Fibroblast of lung (primary cell): ENCODE data around the gene ATP6V0D1. TPM values are rescaled to one million over a fixed set of nuclear protein-coding genes. Genes with fewer than 3 reads are reported as not detected.

Source experiments
- DNase-seq, 2 donors: peaks; one replicate each; pipeline versions ENCODE4 v3.0.0 to v3.0.0-alpha.2; 2010; ENCODE audit warnings: low read depth in 2 of 2
- H2AFZ ChIP-seq: 2 replicates; pipeline ENCODE4 v1.5.1; 2012; ENCODE audit warnings: low read length, control low read depth, inconsistent platforms
- H3K27ac ChIP-seq: 2 replicates; pipeline ENCODE4 v1.5.1; 2011; ENCODE audit warnings: low read length, control low read depth; ENCODE audit not compliant: insufficient read depth
- H3K27me3 ChIP-seq: 2 replicates; pipeline ENCODE4 v1.5.1; 2011; ENCODE audit warnings: mild to moderate bottlenecking, low read length; ENCODE audit not compliant: control insufficient read depth, insufficient read depth
- H3K36me3 ChIP-seq: 2 replicates; pipeline ENCODE4 v1.5.1; 2011; ENCODE audit warnings: low read length; ENCODE audit not compliant: control insufficient read depth, insufficient read depth
- H3K4me1 ChIP-seq: 2 replicates; pipeline ENCODE4 v1.5.1; 2011; ENCODE audit warnings: low read length; ENCODE audit not compliant: control insufficient read depth, insufficient read depth; ENCODE audit errors: extremely low read depth
- H3K4me2 ChIP-seq: 2 replicates; pipeline ENCODE4 v1.5.1; 2011; ENCODE audit warnings: low read length, control low read depth; ENCODE audit not compliant: insufficient read depth; ENCODE audit errors: extremely low read depth
- H3K4me3 ChIP-seq, 4 experiments: fragments of 200-600 bp in 1 of 4; sonication (generic) in 1 of 4; replicated peaks in 1 of 4; 2 replicates each; pipeline ENCODE4 v1.5.1; 2011 to 2016; ENCODE audit warnings: low read length in 4 of 4, low read depth in 3 of 4, mild to moderate bottlenecking in 3 of 4, control low read depth in 2 of 4, inconsistent platforms in 1 of 4, mixed read lengths in 1 of 4; ENCODE audit not compliant: insufficient read depth in 1 of 4; ENCODE audit errors: control extremely low read depth in 1 of 4
- H3K79me2 ChIP-seq: 2 replicates; pipeline ENCODE4 v1.5.1; 2012; ENCODE audit warnings: mild to moderate bottlenecking, low read length, inconsistent platforms; ENCODE audit not compliant: control insufficient read depth, insufficient read depth
- H3K9ac ChIP-seq: 2 replicates; pipeline ENCODE4 v1.5.1; 2011; ENCODE audit warnings: mild to moderate bottlenecking, low read length, control low read depth; ENCODE audit not compliant: insufficient read depth
- H3K9me3 ChIP-seq: 2 replicates; pipeline ENCODE4 v1.5.1; 2012; ENCODE audit warnings: low read depth, low read length; ENCODE audit not compliant: control insufficient read depth, insufficient read depth
- H4K20me1 ChIP-seq: 2 replicates; pipeline ENCODE4 v1.5.1; 2011; ENCODE audit warnings: low read length; ENCODE audit not compliant: control insufficient read depth, insufficient read depth; ENCODE audit errors: extremely low read depth
- CTCF ChIP-seq, 2 donors: IDR thresholded peaks in 1 of 2; conservative IDR thresholded peaks in 1 of 2; 1 replicate in 1 of 2; 2 replicates in 1 of 2; pipeline ENCODE4 v1.5.1; 2011 to 2012; ENCODE audit warnings: low read length in 2 of 2, control low read depth in 1 of 2, inconsistent platforms in 1 of 2, low read depth in 1 of 2, mild to moderate bottlenecking in 1 of 2
- EZH2 ChIP-seq: IDR thresholded peaks from 2 replicates; pipeline ENCODE4 v1.5.1; 2012; ENCODE audit warnings: low read length, control low read depth, mild to moderate bottlenecking; ENCODE audit errors: missing control alignments
- polyA plus RNA-seq, 2 donors: library from polyadenylated mRNA; depleted of rRNA in 1 of 2; stranded (reverse) in 1 of 2; unstranded in 1 of 2; fragments of >200 nt; gene quantifications; 2 replicates each; pipeline ENCODE4 v1.2.1, GENCODE V29; 2011 to 2012; ENCODE audit warnings: missing spikeins in 1 of 2
- total RNA-seq: library from RNA; depleted of rRNA; stranded (reverse); fragments of >200 nt; gene quantifications from 2 replicates; pipeline ENCODE4 v1.2.1, GENCODE V29; 2014

Gene ATP6V0D1
- total and polyA plus RNA-seq, 2 donors (not counting 1 experiment from before 2014, with no cell fraction given), result 91.2 to 183 TPM

- DNase-seq, result no peak
- Histone ChIP-seq H2AFZ (no peak overlapping the region), H4K20me1 (no peaks in the 10 kb centered on the region), H3K9me3 (no peaks in the 10 kb centered on the region), H3K9ac (no peak overlapping the region), H3K27me3 (peaks cover 11% of the 10 kb centered on the region), H3K79me2 (no peaks in the 10 kb centered on the region), H3K27ac (no peak overlapping the region), H3K4me2 (no peak overlapping the region), H3K4me1 (peaks cover 16% of the 10 kb centered on the region), H3K36me3 (no peaks in the 10 kb centered on the region), H3K4me3 (no peak overlapping the region)
- no peak for TF ChIP-seq EZH2
- no peak for TF ChIP-seq CTCF (conservative IDR thresholded peaks at IDR 0.05 in 1 of 2, IDR thresholded peaks at IDR 0.05 in 1 of 2; ENCODE audit: low read depth in 1 of 2, low read length in 2 of 2)
Measured at GRCh38 chr16:67391424-67392300, 89.3 kb downstream of the ATP6V0D1 start.

- no peak overlapping the region for H3K9ac ChIP-seq
- H3K9me3 ChIP-seq, result no peaks in the 10 kb centered on the region
- no peak overlapping the region for H2AFZ ChIP-seq
- H3K27ac ChIP-seq, result no peak overlapping the region
- H3K4me1 ChIP-seq, result peaks cover 12% of the 10 kb centered on the region
- H3K4me2 ChIP-seq, result no peak overlapping the region
- H3K4me3 ChIP-seq, result no peak overlapping the region
- H4K20me1 ChIP-seq, result no peaks in the 10 kb centered on the region
- no peak for DNase-seq
- no peaks in the 10 kb centered on the region for H3K36me3 ChIP-seq
- H3K27me3 ChIP-seq, result peaks cover 15% of the 10 kb centered on the region
- H3K79me2 ChIP-seq, result no peaks in the 10 kb centered on the region
- TF ChIP-seq CTCF (conservative IDR thresholded peaks at IDR 0.05 in 1 of 2, IDR thresholded peaks at IDR 0.05 in 1 of 2; ENCODE audit: low read depth in 1 of 2, low read length in 2 of 2) (no peak), EZH2 (no peak)
Measured at GRCh38 chr16:67390816-67391423, 90.0 kb downstream of the ATP6V0D1 start.

- no peaks in the 10 kb centered on the region for H3K9me3 ChIP-seq
Measured at GRCh38 chr16:67389911-67390815, 90.8 kb downstream of the ATP6V0D1 start.

More at GRCh38 chr16:67389911-67390815, 90.8 kb downstream of the ATP6V0D1 start:
- H3K4me1 ChIP-seq, result peaks cover 8% of the 10 kb centered on the region
- H3K4me3 ChIP-seq, result no peak overlapping the region
- no peaks in the 10 kb centered on the region for H4K20me1 ChIP-seq
- H3K36me3 ChIP-seq, result no peaks in the 10 kb centered on the region
- H3K79me2 ChIP-seq, result no peaks in the 10 kb centered on the region
- H3K27me3 ChIP-seq, result peaks cover 22% of the 10 kb centered on the region
- no peak for TF ChIP-seq EZH2
- no peak for TF ChIP-seq CTCF (conservative IDR thresholded peaks at IDR 0.05 in 1 of 2, IDR thresholded peaks at IDR 0.05 in 1 of 2; ENCODE audit: low read depth in 1 of 2, low read length in 2 of 2)
- no peak overlapping the region for H3K9ac ChIP-seq
- no peak overlapping the region for H3K27ac ChIP-seq
- no peak for DNase-seq
- no peak overlapping the region for H2AFZ ChIP-seq
- H3K4me2 ChIP-seq, result no peak overlapping the region
